ENCODE results near the gene BTBD2. TPM values are rescaled to one million over a fixed set of nuclear protein-coding genes. Genes with fewer than 3 reads are reported as not detected.

Gene BTBD2
- total and polyA plus RNA-seq, 2 experiments from 2014 or later = 23.8 to 130 TPM

GRCh38 chr19:2051773-2052704, 36.5 kb upstream of the BTBD2 start:
- Histone ChIP-seq H3K9me2 (ENCODE audit: insufficient read depth) (no peaks in the 10 kb centered on the region), H3K4me3 (peak overlapping the region; percentile 51; the same call in 1 of the 2 replicates), H3K27ac (ENCODE audit: low read depth) (0 out of 2 replicates have a peak overlapping the region, but pooled peaks have one; percentile 59), H3F3A (replicated peaks; ENCODE audit: low read depth) (0 out of 2 replicates have a peak, but pooled peaks cover 3% of the 10 kb centered on the region), H3K4me1 (ENCODE audit: insufficient read depth) (no peaks in the 10 kb centered on the region; the same call in 1 of the 2 replicates), H3K4me2 (peak overlapping the region; percentile 76; the same call in 1 of the 2 replicates), H3K79me2 (replicated peaks; ENCODE audit: insufficient read depth) (peaks cover 29% of the 10 kb centered on the region), H4K20me1 (replicated peaks; ENCODE audit: insufficient read depth) (peaks cover 10% of the 10 kb centered on the region), H2AFZ (0 out of 2 replicates have a peak overlapping the region, but pooled peaks have one; percentile 28), H3K27me3 (ENCODE audit: insufficient read depth) (no peaks in the 10 kb centered on the region), H3K36me3 (ENCODE audit: insufficient read depth) (no peaks in the 10 kb centered on the region)
- H3K4me1 Mint-ChIP-seq = peaks cover 7% of the 10 kb centered on the region
- H3K27ac Mint-ChIP-seq = no peak overlapping the region
- ATAC-seq (no peak), DNase-seq (ENCODE audit: low spot score) (no peak)
- H3K27me3 Mint-ChIP-seq (ENCODE audit: insufficient read depth, low read depth, poor library complexity) = peaks cover 8% of the 10 kb centered on the region
- no peaks in the 10 kb centered on the region for H3K36me3 Mint-ChIP-seq (ENCODE audit: low read depth)
- H3K4me3 Mint-ChIP-seq = peak overlapping the region; percentile 62
- H3K9me3 Mint-ChIP-seq = no peaks in the 10 kb centered on the region
- no peak for TF ChIP-seq EZH2phosphoT487 (IDR thresholded peaks at IDR 0.05; ENCODE audit: unreplicated experiment)
- TF ChIP-seq ZNF331 (CRISPR knock-in tag; IDR thresholded peaks at IDR 0.05; ENCODE audit: low read depth) = no peak
- no peak for TF ChIP-seq ZNF462 (CRISPR knock-in tag; IDR thresholded peaks at IDR 0.05)
- no peak for TF ChIP-seq ZNF114 (CRISPR knock-in tag; IDR thresholded peaks at IDR 0.05)
- TF ChIP-seq CTCF (conservative IDR thresholded peaks at IDR 0.05; ENCODE audit: low read depth in 2 of 2) = no peak
- TF ChIP-seq STAT1 (IDR thresholded peaks at IDR 0.05; ENCODE audit: unreplicated experiment) = no peak
- TF ChIP-seq EZH2 (IDR thresholded peaks at IDR 0.05; ENCODE audit: low read depth, unreplicated experiment) = no peak
- no peak for TF ChIP-seq ETS1 (IDR thresholded peaks at IDR 0.05)
- no peak for TF ChIP-seq REST (IDR thresholded peaks at IDR 0.05; ENCODE audit: unreplicated experiment)
- no peak for TF ChIP-seq CREB1 (CRISPR knock-in tag; IDR thresholded peaks at IDR 0.05; ENCODE audit: low read depth)
- no peak for TF ChIP-seq NANOG (IDR thresholded peaks at IDR 0.05; ENCODE audit: borderline replicate concordance)
- no peak for TF ChIP-seq JUNB (IDR thresholded peaks at IDR 0.05; ENCODE audit: unreplicated experiment)
- TF ChIP-seq POLR2AphosphoS5 (IDR thresholded peaks at IDR 0.05; ENCODE audit: low read depth) = no peak
